NCI-H2029 treated with DMSO at 0.1 percent for 48 hours (cell line): ENCODE data around the gene SHROOM2.
"Not testable (repeated sequence)": the region's sequence is repeated elsewhere in the genome, so short reads cannot be mapped to it uniquely, and the experiment has no call there.

ENCODE experiments used
- DNase-seq: peaks from one replicate; lab custom pipeline; 2025; lab: John Stamatoyannopoulos, UW

The SHROOM2 gene

DNA sequence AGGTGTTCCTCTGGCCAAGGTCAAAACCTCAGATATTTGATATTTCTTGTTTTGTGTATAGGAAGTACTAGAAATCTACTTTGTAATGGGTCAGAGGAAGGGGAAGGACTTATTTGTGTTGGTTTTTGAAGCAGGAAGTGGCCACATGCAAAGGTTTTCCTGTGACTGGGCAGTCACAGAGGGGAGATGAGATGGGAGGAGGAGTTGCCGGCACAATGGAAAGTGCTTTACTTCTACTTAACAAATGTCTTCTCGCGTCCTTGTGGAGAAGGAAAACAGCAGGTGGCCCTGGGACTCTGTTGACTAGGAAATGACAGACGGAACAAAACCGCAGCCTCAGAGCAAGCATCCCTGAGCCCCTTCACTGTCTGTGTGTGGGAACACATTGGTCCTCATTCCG lies 46.6 kb downstream of the SHROOM2 start:
- DNase-seq, result no peak

DNA sequence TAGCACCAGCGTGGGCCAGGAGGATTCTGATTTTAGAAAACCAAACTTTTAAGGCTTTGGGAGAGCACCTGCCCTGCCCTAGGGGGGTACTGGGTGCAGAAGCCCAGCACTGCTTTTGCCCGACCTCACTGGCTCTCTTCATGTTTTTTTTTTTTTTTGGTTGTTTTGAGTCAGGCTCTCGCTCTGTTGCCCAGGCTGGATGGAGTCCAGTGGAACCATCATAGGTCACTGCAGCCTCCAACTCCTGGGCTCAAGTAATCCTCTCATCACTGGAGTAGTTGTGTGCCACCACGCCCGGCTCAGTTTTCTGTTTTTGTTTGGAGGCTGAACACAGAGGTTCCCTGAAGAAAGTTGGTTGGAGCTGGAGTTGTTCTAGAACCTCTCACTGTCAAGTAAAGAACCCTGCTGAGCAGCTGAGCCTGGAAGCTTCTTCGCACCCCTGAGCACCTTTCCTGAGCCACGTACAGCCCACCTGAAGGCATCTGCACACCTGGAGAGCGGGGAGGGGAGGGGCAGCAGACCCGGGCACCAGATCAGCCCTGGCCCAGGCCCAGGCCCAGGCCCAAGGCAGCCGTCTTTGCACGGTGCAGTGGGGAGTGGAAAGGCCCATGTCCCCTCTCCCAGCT lies 49.5 kb downstream of the SHROOM2 start:
- DNase-seq, result no peak

DNA sequence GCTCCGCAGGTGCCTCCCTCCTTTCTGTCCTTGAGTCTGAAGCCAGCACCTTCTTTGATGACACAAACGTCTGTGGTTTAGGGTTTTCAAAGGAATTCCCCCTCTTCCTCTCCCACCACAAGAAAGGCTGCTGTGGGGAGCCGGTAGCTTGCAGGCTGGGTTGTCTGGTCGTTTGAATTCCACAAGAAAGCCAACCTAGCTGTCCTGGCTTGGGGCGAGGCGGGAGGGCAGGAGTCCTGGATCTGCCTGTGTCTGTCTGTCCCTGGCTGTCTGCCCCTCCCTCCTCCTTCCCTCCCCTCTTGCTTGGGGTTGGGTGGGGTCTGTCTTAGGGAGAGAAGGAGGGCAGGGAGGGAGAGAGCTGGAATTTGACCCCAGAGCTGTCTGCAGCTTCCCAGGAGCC lies 56.3 kb downstream of the SHROOM2 start:
- DNase-seq, result no peak

- DNase-seq, result no peak
Observed at GRCh38 chrX:9844936-9845577, 58.8 kb downstream of the SHROOM2 start.

DNA sequence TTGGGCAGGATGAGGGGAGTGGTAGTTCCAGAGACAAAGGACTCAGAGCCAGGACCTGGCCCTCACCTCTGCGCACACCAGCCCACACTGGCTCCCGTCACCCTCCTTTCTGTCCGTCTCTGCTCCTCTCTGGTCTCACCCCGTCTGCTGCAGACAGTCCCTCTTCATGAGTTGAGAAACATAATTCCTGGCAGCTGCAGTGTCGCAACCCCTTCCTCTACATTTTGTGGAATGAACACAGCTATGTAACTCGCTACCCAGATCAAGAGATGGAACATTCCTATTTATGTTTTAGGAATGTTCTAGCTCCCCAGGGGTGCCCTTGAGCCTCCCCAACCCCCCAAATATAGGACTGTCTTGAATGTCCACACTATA lies 59.3 kb downstream of the SHROOM2 start:
- DNase-seq, result no peak

GRCh38 chrX:9846631-9847030 lies 60.4 kb downstream of the SHROOM2 start:
- DNase-seq, result no peak

- DNase-seq, result no peak
Observed at GRCh38 chrX:9847071-9847470, 60.8 kb downstream of the SHROOM2 start.

DNA sequence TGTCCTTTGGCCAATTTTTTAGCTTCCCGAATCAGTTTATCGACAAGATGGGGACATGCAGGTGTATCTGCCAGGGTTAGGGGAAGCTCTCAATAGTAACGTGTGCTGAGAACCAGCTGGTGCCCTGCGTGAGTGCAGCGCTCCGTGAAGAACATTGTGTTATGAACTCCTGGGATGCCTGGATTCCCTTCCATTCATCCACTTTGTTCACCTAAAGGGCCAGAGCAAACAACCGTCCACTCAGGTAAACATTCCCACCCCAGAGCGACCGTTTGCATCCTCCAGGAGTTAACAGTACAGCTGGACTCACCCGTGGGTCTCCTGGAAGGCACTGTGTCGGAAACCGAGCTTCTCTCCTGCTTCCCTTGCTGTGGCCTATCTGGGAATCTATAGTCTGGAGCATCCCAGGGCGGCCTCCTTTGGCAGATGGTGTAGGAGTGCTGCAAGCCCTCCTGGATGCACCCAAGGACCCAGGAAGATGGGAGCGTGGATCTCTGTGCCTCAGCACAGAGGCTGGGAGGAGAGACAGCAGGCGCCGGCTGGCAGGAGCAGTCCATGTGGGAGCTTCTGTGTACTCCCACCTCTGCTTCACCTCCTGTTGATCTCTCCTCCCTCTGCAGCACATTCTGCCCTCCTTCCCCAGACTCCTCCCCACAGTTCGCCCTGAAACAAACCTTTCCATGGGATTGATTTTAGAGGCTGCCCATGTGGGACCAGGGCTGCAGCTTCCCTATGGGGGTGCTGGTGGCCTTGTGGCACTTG lies 62.7 kb downstream of the SHROOM2 start:
- DNase-seq, result no peak

DNA sequence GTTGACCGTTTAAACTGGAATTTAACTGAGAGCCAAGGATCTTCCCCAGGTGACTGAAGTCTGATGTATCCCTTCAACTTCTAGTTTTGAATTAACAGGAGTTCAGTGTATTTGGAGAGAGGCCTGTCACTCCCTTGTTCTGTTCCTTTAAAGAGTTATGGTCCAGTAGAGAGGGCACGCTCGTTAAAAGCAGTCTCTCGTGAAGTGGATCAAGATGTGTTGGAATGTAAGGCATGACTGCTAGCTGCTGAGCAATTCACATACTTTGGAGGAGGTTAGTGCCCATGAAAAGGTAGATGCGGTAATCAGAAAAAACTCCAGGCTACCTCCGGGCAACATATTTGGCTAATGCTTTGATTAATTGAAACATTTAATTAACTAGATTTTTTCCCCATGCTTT lies 65.7 kb downstream of the SHROOM2 start:
- no peak for DNase-seq

GRCh38 chrX:9853307-9853706 lies 67.1 kb downstream of the SHROOM2 start:
- no peak for DNase-seq

DNA sequence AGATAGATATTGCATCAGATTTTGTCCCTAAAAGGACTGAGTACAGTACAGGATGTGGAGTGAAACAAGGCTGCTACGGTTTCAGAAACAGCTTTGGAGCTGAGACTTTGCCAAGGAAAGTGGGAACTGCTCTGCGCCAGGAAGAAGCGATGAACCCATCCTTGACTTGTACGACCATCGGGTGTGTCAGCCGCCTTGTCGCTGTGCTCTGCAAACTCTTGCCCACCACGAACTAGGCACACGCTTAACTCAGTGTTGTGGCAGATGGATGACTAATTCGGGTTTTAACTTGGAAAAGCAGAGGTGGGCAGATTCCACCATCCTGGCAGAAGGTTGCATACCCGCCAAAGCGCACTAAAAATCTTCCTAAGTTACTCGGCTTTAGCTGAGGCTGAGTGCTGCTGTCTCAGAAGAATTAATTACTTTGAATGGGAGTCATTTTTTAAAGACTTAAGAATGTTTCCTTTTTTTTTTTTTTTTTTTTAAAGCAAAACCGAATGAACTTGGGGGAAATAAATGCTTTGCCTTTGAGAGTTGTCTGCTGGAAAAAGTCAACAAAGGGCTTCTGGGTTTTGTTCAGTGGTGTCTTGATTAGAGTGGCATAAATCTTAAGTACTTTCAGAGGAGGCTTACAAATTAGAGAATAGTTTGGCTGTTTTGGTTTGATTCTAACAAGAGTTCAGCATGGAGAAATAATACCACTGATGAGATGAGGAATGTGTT lies 69.5 kb downstream of the SHROOM2 start:
- no peak for DNase-seq

DNA sequence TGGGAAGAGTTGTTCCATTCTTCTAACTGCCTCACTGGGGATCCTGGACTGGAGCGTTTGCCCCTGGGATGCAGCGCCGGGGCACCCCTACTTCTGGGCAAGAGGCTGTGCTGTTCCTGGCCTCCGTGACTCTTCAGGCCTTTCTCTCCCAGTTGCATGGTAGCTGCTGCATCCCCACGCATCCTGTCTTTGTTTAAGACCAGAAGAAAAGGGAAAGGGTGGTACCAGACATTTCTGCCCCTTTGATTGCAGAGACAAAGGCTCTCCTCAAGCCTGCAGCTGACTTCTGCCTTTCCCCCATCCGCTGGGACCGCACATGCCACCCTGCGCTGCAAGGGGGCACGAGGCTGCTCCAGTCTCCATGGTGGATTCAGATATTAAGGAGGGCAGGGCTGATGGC lies 70.4 kb downstream of the SHROOM2 start:
- DNase-seq, result no peak

GRCh38 chrX:9857575-9858474 lies 71.6 kb downstream of the SHROOM2 start:
- no peak for DNase-seq

GRCh38 chrX:9858684-9859083 lies 72.5 kb downstream of the SHROOM2 start:
- not testable (repeated sequence) for DNase-seq

DNA sequence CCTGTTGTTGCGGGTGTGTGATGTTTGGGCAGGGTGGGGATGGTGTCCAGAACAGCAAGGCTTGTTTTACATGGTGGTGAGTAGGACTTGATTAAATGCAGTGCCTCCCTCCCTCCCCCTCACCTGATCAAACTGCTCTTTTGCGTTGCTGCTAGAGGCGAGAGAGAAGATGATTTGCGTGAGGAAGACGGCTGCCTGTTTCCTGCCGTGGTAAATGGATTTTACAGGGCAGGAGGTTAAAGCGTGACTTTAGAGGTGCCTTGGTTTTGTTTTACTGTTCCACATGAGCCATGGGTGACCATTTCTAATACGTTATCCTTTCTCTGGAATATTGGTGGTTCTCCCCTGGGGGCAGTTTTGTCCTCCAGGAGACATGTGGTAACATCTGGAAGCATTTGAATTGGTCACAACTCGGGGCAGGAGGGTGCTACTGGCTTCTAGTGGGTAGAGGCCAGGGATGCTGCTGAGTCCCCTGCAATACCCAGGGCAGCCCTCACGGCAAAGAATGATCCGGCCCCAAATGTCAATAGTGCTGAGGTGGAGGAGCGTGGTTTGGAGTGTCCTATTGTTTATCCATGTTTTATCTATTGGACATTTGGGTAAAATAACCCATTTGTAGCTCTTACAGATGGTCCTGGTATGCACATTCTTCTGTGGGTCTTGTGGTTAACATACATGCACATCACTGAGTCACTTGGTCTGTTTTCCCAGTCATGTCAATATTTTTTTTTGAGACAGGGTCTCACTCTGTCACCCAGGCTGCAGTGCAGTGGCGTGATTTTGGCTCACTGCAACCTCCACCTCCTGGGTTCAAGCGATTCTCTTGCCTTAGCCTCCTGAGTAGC lies 73.7 kb downstream of the SHROOM2 start:
- DNase-seq, result no peak

- DNase-seq, result no peak
Observed at GRCh38 chrX:9860826-9861225, 74.6 kb downstream of the SHROOM2 start.

GRCh38 chrX:9861711-9862110 lies 75.5 kb downstream of the SHROOM2 start:
- DNase-seq, result no peak

- DNase-seq, result no peak
Observed at GRCh38 chrX:9862525-9862924, 76.3 kb downstream of the SHROOM2 start.

DNA sequence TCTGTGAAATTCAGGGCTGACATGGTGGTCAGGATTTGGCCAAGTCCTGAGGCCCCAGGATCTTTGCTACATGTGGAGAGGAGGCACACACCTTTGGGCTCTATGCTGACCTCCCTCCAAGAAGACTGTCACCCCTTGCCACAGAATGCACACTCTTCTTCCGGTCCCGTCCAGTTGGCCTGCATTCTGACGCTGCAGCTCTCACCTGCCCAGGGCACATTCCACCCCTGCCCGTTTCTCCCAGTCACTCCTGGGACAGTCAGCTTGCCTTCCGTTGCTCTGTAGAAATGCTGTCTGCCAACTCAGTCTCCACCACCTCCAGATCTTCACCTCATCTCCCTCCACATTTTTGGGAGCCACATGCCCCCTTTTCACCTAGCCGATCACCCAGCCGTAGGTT lies 76.7 kb downstream of the SHROOM2 start:
- no peak for DNase-seq

DNA sequence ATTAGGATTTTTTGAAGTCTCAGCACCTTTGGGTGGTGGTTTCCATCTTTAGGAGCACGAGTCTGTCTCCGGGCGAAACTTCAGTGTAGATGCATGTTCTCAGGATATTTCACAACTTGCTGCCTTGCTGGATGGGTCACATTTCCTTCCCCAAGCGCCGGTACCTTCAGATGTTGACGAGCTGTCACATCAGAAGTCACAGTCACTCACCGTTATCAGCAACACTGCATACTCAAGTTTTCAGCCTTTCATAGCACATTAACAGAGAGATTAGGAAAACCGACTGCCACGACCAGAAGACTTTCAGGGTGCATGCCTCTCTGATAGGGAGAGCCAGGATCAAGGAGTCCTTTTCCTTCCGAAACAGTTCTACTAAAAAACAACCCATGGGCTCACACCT lies 77.8 kb downstream of the SHROOM2 start:
- no peak for DNase-seq
